HUES6 (cell line): ENCODE results near the gene RAB39A.
"Not testable (repeated sequence)": the region's sequence is repeated elsewhere in the genome, so short reads cannot be mapped to it uniquely, and the experiment has no call there.

Experiments
- H3K27ac ChIP-seq: 2 replicates; pipeline ENCODE4 v1.7.0; 2013; ENCODE audit warnings: low read depth, mild to moderate bottlenecking, low read length, inconsistent platforms
- H3K27me3 ChIP-seq: 2 replicates; pipeline ENCODE4 v1.6.1; 2013; ENCODE audit warnings: low read length; ENCODE audit not compliant: control insufficient read depth, insufficient read depth
- H3K36me3 ChIP-seq: 2 replicates; pipeline ENCODE4 v1.6.1; 2013; ENCODE audit warnings: low read length; ENCODE audit not compliant: control insufficient read depth, insufficient read depth
- H3K4me1 ChIP-seq: 2 replicates; pipeline ENCODE4 v1.6.1; 2013; ENCODE audit warnings: low read length; ENCODE audit not compliant: control insufficient read depth, insufficient read depth
- H3K4me3 ChIP-seq: 2 replicates; pipeline ENCODE4 v1.5.1; 2013; ENCODE audit warnings: low read depth, low read length
- H3K9ac ChIP-seq: one replicate; pipeline ENCODE4 v1.6.1; 2013; ENCODE audit warnings: mild to moderate bottlenecking, low read length
- H3K9me3 ChIP-seq: 2 replicates; pipeline ENCODE4 v1.6.1; 2013; ENCODE audit warnings: low read depth, low read length; ENCODE audit not compliant: control insufficient read depth, insufficient read depth

Gene RAB39A, protein sequence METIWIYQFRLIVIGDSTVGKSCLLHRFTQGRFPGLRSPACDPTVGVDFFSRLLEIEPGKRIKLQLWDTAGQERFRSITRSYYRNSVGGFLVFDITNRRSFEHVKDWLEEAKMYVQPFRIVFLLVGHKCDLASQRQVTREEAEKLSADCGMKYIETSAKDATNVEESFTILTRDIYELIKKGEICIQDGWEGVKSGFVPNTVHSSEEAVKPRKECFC

DNA sequence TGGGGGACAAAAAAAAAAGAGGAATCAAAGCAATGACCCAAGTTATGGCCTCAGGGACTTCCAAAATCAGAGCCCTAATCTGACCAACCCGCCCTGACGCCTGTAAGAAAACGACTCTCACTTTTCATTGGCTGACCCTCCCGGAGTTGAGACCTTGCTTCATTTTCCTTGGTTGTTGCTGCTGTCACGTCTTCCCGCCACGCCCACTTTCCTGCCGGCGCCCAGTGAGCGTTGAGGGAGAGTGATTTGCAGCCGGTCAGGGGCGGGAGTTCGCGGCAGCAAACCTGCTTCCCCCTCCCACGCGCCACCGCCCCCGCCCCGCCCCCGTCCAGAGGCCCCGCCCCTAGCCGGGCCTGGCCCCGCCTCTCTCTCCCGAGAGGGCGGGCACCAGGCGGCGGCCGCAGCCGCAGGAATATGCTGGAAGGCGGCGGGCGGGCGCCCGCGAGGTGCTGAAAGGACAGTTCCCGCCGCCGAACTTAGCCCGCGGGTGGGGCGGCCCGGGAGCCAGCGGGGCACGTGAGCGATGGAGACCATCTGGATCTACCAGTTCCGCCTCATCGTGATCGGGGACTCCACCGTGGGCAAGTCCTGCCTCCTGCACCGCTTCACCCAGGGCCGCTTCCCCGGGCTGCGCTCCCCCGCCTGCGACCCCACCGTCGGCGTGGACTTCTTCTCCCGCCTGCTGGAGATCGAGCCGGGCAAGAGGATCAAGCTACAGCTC is at the start of gene RAB39A:
Gene RAB39A (plus strand): TSS at position 403 of the 721 bp plus-strand sequence. CDS start 121 bp downstream, at position 524.
- 0 out of 2 replicates have a peak within 1 kb of the TSS, but pooled peaks have one; percentile 37 for H3K27ac ChIP-seq
- peak within 1 kb of the TSS; percentile 72 for H3K9ac ChIP-seq
- H3K36me3 ChIP-seq = no peaks in the 10 kb centered on the region
- H3K27me3 ChIP-seq = peaks cover under 1% of the 10 kb centered on the region; the same call in 1 of the 2 replicates
- peak within 1 kb of the TSS; percentile 95 for H3K4me3 ChIP-seq
- peaks cover 7% of the 10 kb centered on the region; the same call in 1 of the 2 replicates for H3K4me1 ChIP-seq
- H3K9me3 ChIP-seq = no peaks in the 10 kb centered on the region

DNA sequence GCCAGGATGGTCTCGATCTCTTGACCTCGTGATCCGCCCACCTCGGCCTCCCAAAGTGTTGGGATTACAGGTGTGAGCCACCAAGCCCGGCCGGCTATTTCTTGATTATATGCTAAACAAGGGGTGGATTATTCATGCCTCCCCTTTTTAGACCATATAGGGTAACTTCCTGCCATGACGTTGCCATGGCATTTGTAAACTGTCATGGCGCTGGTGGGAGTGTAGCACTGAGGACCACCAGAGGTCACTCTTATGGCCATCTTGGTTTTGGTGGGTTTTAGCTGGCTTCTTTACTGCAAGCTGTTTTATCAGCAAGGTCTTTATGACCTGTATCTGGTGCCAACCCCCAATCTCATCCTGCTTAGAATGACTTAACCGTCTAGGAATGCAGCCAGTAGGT is 46.8 kb upstream of the RAB39A start:
- not testable (repeated sequence) for H3K9ac ChIP-seq, H3K4me3 ChIP-seq, H3K9me3 ChIP-seq, H3K36me3 ChIP-seq, H3K27ac ChIP-seq, H3K4me1 ChIP-seq, H3K27me3 ChIP-seq

DNA sequence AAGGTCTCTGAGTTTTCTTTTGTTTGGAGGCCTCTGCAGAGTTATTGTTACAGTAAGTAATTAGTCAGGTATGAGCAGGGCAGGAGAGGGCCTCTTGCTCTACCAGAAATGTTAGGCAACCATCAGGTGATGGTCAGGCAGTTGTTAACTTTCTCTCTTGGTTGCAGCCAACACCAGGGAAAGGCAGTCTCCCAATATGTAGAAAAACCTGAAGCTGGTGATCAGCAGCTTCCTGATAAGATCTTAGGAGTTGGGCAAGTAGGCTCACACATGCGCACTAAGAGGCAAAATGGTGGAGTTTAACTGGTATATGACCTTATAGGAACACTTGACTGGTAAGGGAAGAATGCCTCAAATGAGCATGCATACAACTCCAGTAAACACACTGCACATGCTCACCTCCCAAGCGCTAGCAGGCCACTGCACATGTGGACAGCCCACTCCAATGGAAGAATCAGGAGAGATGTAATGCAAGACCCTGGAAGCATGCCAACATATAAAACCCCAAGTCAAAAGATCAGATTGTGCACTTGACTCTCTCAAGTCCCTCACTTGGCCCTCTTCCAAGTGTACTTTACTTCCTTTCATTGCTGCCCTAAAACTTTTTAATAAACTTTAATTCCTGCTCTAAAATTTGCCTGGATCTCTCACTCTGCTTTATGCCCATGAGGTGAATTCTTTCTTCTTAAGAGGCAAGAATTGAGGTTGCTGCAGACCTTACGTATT is 46.0 kb upstream of the RAB39A start:
- Histone ChIP-seq H3K9ac (no peak overlapping the region), H3K4me3 (no peak overlapping the region), H3K9me3 (0 out of 2 replicates have a peak, but pooled peaks cover 4% of the 10 kb centered on the region), H3K4me1 (0 out of 2 replicates have a peak, but pooled peaks cover 7% of the 10 kb centered on the region), H3K27ac (no peak overlapping the region), H3K27me3 (no peaks in the 10 kb centered on the region), H3K36me3 (no peaks in the 10 kb centered on the region)

DNA sequence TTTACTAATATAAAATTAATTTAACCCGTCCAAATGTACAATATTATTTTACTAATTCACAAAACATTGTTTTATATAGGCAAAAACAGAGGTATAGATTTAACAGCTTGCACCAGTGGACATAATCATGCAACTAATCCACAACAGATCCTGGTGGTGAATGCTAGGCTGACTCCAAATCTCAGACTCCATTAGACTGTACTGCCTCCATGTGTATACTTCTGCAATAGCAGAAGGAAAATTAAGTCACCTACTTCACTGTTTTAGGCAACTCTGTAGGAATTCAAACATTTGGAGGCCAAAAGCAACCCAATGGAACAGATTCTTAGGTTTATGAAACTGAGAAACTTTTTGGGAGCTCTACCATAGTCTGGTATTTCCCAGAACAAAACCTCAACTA is 30.0 kb upstream of the RAB39A start:
- H3K9me3 ChIP-seq = no peaks in the 10 kb centered on the region
- no peak overlapping the region for H3K27ac ChIP-seq
- H3K27me3 ChIP-seq = no peaks in the 10 kb centered on the region
- no peaks in the 10 kb centered on the region for H3K36me3 ChIP-seq
- H3K9ac ChIP-seq = no peak overlapping the region
- H3K4me3 ChIP-seq = no peak overlapping the region
- no peaks in the 10 kb centered on the region for H3K4me1 ChIP-seq

DNA sequence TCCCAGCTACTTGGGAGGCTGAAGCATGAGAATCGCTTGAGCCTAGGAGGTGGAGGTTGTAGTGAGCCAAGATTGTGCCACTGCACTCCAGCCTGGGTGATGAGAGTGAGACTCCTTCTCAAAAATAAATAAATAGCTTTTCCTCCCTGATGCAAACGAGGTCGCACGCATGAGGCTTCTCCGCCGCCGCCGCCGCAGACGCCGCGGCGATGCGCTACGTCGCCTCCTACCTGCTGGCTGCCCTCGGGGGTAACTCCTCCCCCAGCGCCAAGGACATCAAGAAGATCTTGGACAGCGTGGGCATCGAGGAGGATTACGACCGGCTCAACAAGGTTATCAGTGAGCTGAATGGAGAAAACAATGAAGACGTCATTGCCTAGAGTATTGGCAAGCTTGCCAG is 20.0 kb upstream of the RAB39A start:
- Histone ChIP-seq H3K9ac (no peak overlapping the region), H3K27me3 (no peaks in the 10 kb centered on the region), H3K27ac (no peak overlapping the region), H3K36me3 (no peaks in the 10 kb centered on the region), H3K4me3 (no peak overlapping the region), H3K9me3 (peaks cover 4% of the 10 kb centered on the region; the same call in 1 of the 2 replicates), H3K4me1 (no peaks in the 10 kb centered on the region)

DNA sequence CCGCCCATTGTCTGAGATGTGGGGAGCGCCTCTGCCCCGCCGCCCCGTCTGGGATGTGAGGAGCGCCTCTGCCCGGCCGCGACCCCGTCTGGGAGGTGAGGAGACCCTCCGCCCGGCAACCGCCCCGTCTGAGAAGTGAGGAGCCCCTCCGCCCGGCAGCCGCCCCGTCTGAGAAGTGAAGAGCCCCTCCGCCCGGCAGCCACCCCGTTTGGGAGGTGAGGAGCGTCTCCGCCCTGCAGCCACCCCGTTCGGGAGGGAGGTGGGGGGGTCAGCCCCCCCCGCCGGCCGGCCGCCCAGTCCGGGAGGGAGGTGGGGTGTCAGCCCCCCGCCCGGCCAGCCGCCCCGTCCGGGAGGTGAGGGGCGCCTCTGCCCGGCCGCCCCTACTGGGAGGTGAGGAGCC is 15.8 kb upstream of the RAB39A start:
- not testable (repeated sequence) for H3K27me3 ChIP-seq, H3K4me1 ChIP-seq, H3K9me3 ChIP-seq, H3K9ac ChIP-seq, H3K4me3 ChIP-seq, H3K36me3 ChIP-seq, H3K27ac ChIP-seq

DNA sequence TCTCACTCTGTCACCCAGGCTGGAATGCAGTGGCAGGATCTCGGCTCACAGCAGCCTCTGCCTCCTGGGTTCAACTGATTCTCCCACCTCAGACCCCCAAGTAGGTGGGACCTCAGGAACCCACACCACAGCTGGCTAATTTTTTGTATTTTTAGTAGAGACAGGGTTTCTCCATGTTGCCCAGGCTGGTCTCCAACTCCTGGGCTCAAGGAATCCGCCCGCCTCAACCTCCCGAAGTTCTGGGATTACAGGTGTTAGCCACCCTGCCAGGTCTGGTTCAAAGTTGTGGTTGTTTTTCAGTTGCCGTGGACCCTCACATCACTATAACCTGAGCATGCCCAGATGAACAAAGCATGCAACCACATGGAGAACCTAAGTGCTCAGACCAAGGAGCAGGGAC is 13.0 kb upstream of the RAB39A start:
- Histone ChIP-seq H3K4me3 (no peak overlapping the region), H3K4me1 (no peaks in the 10 kb centered on the region), H3K27ac (no peak overlapping the region), H3K27me3 (no peaks in the 10 kb centered on the region), H3K9ac (no peak overlapping the region), H3K9me3 (peaks cover 4% of the 10 kb centered on the region; the same call in 1 of the 2 replicates), H3K36me3 (no peaks in the 10 kb centered on the region)

DNA sequence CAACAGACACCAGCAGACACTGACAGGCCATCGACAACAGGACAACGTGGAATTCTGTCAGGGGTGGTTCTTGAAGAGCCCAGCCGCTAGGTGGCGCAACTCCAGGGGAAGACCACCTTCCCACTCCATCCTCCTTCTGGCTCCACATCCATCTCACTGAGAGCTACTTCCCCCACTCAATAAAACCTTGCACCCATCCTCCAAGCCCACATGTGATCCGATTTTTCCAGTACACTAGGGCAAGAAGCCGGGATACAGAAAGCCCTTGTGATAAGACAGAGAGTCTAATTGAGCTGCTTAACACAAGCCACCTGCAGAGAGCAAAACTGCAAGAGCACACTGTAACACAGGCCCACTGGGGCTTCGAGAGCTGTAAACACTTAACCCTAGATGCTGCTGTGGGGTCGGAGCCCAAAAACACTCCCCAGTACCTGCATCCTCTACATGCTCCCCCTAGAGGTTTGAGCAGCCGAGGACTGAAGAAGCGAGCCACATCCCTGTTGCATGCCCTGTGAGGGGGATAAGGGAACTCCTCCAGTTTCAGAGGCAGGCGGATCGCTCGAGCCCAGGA is 11.5 kb upstream of the RAB39A start:
- Histone ChIP-seq H3K4me1 (no peaks in the 10 kb centered on the region), H3K9ac (no peak overlapping the region), H3K27me3 (no peaks in the 10 kb centered on the region), H3K36me3 (no peaks in the 10 kb centered on the region), H3K9me3 (no peaks in the 10 kb centered on the region), H3K27ac (no peak overlapping the region), H3K4me3 (no peak overlapping the region)

DNA sequence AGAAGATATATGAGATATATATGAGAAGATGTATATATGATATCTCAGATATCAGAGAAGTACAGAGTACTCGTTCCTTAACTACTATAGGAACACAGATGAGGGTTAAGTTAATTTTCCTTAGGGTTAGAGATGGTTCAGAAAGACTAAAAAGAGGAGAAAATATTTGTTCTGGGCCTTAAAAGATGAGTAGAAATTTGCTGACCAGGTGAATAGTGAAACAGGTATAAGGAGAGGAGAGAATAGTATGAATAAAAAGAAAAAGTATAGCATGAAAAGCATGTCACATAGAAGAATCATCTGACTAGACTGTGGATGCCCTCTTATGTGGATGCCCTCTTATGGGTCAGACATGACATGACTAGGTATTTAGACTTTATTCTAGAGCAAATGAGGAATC is 6.3 kb upstream of the RAB39A start:
- Histone ChIP-seq H3K4me1 (no peaks in the 10 kb centered on the region), H3K36me3 (no peaks in the 10 kb centered on the region), H3K4me3 (no peak overlapping the region), H3K9me3 (no peaks in the 10 kb centered on the region), H3K27ac (no peak overlapping the region), H3K27me3 (peaks cover 5% of the 10 kb centered on the region; the same call in 1 of the 2 replicates), H3K9ac (no peak overlapping the region)

DNA sequence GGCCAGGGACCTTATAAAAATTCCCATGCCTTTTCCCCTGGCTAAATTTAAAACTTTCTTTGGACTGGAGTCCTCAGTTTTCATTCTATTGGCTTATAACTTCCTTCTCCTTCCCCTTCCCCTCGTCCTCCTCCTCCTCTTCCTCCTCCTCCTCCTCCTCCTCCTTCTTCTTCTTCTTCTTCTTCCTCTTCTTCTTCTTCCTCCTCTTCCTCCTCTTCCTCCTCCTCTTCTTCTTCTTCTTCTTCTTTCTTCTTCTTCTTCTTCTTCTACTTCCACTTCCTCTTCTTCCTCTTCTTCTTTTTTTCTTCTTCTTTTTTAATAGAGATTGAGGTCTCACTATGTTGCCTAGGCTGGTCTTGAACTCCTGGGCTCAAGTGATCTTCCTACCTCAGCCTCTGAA is 4.7 kb upstream of the RAB39A start:
- H3K36me3 ChIP-seq, H3K4me1 ChIP-seq, H3K27ac ChIP-seq, H3K9me3 ChIP-seq, H3K27me3 ChIP-seq, H3K9ac ChIP-seq, H3K4me3 ChIP-seq: not testable (repeated sequence)

DNA sequence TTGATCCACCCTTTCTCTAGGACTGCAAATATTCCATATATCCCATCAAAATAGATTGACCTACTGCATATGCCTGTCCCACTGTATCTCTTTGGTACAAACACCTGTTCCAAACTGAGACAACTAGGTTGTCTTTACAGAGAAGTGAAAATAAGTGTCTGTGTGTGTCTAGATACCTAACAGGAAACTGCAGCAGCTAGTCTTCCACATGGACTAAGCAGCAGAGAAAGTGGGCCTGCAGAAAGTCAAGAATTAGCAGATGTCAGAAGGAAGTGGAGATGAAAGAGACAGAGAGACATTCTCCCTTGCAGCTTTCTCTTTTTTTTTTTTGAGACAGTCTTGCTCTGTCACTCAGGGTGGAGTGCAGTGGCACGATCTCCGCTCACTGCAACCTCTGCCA is 3.9 kb upstream of the RAB39A start:
- H3K4me1 ChIP-seq = 0 out of 2 replicates have a peak, but pooled peaks cover under 1% of the 10 kb centered on the region
- no peak overlapping the region for H3K4me3 ChIP-seq
- no peak overlapping the region for H3K9ac ChIP-seq
- H3K27ac ChIP-seq = no peak overlapping the region
- peaks cover 5% of the 10 kb centered on the region; the same call in 1 of the 2 replicates for H3K27me3 ChIP-seq
- no peaks in the 10 kb centered on the region for H3K9me3 ChIP-seq
- no peaks in the 10 kb centered on the region for H3K36me3 ChIP-seq
